Measurements from ENCODE around the gene RELT.

GRCh38 chr11:73428699-73429098 is 52.5 kb downstream of the RELT start:
- TF ChIP-seq POLR2AphosphoS5 (IDR thresholded peaks at IDR 0.05; ENCODE audit: low read depth, low read length) (no peak), POLR2A (IDR thresholded peaks at IDR 0.05; ENCODE audit: low read depth, low read length) (no peak), TAF1 (IDR thresholded peaks at IDR 0.05; ENCODE audit: borderline replicate concordance, low read depth, low read length) (no peak)
